HL-60 (cell line): Measurements from ENCODE around the gene SBF1.
"Not testable (repeated sequence)": the region's sequence is repeated elsewhere in the genome, so short reads cannot be mapped to it uniquely, and the experiment has no call there.

Source experiments
- DNase-seq, 2 experiments: peaks; one replicate each; pipeline ENCODE4 v3.0.0-alpha.2; 2010 to 2020; ENCODE audit warnings: low read depth in 1 of 2, low spot score in 1 of 2
- H3K27ac ChIP-seq: fragments of 250-450 bp; sonication (Bioruptor Pico); replicated peaks from 2 replicates; pipeline ENCODE4 v1.5.1; 2020; ENCODE audit warnings: mild to moderate bottlenecking, moderate library complexity
- H3K27me3 ChIP-seq: fragments of 250-450 bp; sonication (Bioruptor Pico); 2 replicates; pipeline ENCODE4 v1.5.1; 2021; ENCODE audit warnings: mild to moderate bottlenecking, moderate library complexity; ENCODE audit not compliant: insufficient read depth, poor library complexity, severe bottlenecking
- H3K4me3 ChIP-seq: replicated peaks from 2 replicates; pipeline ENCODE4 v1.5.1; 2011; ENCODE audit warnings: mild to moderate bottlenecking, control low read depth, low read length; ENCODE audit not compliant: insufficient read depth
- GABPA ChIP-seq: IDR thresholded peaks from 2 replicates; pipeline ENCODE4 v1.6.1; 2012; ENCODE audit warnings: low read depth
- POLR2AphosphoS5 ChIP-seq: IDR thresholded peaks from 2 replicates; pipeline ENCODE4 v1.6.1; 2012; ENCODE audit warnings: low read depth
- REST ChIP-seq: IDR thresholded peaks from 2 replicates; pipeline ENCODE4 v1.6.1; 2012; ENCODE audit warnings: low read depth; ENCODE audit not compliant: insufficient replicate concordance
- SPI1 ChIP-seq: IDR thresholded peaks from 2 replicates; pipeline ENCODE4 v1.6.1; 2012; ENCODE audit warnings: low read depth, mild to moderate bottlenecking, borderline replicate concordance
- TF ChIP-seq, protein P1 (sequence below): IDR thresholded peaks from one replicate; pipeline ENCODE4 v1.5.1; 2011; ENCODE audit warnings: low read length, control low read depth, inconsistent platforms; ENCODE audit not compliant: insufficient read depth

The SBF1 gene

GRCh38 chr22:50436015-50436830, 38.6 kb downstream of the SBF1 start:
- Histone ChIP-seq H3K4me3 (no peak overlapping the region), H3K27me3 (no peaks in the 10 kb centered on the region), H3K27ac (no peak overlapping the region)
- TF ChIP-seq SPI1 (no peak), POLR2AphosphoS5 (no peak), GABPA (no peak), REST (no peak)
- TF ChIP-seq, protein P1, sequence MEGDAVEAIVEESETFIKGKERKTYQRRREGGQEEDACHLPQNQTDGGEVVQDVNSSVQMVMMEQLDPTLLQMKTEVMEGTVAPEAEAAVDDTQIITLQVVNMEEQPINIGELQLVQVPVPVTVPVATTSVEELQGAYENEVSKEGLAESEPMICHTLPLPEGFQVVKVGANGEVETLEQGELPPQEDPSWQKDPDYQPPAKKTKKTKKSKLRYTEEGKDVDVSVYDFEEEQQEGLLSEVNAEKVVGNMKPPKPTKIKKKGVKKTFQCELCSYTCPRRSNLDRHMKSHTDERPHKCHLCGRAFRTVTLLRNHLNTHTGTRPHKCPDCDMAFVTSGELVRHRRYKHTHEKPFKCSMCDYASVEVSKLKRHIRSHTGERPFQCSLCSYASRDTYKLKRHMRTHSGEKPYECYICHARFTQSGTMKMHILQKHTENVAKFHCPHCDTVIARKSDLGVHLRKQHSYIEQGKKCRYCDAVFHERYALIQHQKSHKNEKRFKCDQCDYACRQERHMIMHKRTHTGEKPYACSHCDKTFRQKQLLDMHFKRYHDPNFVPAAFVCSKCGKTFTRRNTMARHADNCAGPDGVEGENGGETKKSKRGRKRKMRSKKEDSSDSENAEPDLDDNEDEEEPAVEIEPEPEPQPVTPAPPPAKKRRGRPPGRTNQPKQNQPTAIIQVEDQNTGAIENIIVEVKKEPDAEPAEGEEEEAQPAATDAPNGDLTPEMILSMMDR = no peak
- DNase-seq = no peak

DNA sequence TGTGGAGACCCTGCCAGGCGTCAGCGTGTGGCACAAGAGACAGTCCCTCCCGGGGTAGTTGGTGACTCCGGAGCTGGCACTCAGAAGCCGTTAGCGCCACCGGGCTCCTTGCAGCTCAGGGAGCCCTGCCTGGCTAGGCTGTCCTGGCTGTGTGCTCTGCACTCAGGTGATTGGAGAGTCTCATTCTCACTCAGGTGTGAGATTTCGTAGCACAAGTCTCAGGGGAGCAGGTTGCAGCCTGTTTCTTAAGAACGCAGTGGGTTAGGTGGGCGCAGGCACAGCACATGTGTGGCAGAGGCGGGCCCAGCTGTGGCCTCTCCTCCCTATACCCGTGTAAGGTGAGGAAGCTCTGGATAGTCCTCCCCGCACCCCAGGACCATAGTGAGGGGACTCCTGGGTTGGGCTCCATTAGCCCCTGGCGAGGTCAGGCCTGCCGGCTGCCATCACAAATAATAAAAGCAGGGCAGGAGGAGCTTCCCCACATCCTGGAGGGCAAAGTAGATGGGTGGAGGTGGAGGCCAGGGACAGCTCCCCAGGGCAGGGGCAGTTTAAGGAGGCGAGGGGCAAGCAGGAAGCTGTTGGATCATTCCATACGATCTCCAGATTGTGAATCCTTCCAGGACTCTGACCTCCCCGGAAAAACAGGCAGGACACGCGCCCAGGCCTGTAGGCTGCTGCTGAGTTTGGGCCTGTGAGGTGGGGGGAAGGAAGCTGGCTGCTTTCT, 39.4 kb downstream of the SBF1 start:
- no peak for DNase-seq
- Histone ChIP-seq H3K27ac (no peak overlapping the region), H3K27me3 (no peaks in the 10 kb centered on the region), H3K4me3 (no peak overlapping the region)
- TF ChIP-seq POLR2AphosphoS5 (no peak), GABPA (no peak), SPI1 (no peak)
- TF ChIP-seq, protein P1 = no peak

DNA sequence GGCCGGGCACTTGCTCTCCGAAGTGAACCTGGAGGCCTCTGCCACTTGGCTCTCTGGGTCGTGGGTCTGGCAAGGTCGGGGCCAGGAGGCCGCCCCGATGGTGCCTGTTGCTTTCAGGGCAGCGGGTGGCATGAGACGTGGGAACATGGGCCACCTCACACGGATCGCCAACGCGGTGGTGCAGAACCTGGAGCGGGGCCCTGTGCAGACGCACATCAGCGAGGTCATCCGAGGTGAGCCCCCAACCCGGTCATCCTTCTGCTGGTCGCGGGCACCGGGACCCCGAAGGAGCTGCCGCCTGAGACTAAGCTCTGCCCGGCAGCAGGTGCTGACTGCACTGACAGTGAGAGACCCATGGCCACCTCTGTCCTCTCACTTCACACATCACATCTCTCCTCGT, 40.0 kb downstream of the SBF1 start:
- Histone ChIP-seq H3K27ac (no peak overlapping the region), H3K4me3 (no peak overlapping the region), H3K27me3 (no peaks in the 10 kb centered on the region)
- no peak for TF ChIP-seq POLR2AphosphoS5
- TF ChIP-seq SPI1 = no peak
- no peak for TF ChIP-seq GABPA
- no peak for TF ChIP-seq REST
- TF ChIP-seq, protein P1 = no peak
- DNase-seq = no peak

DNA sequence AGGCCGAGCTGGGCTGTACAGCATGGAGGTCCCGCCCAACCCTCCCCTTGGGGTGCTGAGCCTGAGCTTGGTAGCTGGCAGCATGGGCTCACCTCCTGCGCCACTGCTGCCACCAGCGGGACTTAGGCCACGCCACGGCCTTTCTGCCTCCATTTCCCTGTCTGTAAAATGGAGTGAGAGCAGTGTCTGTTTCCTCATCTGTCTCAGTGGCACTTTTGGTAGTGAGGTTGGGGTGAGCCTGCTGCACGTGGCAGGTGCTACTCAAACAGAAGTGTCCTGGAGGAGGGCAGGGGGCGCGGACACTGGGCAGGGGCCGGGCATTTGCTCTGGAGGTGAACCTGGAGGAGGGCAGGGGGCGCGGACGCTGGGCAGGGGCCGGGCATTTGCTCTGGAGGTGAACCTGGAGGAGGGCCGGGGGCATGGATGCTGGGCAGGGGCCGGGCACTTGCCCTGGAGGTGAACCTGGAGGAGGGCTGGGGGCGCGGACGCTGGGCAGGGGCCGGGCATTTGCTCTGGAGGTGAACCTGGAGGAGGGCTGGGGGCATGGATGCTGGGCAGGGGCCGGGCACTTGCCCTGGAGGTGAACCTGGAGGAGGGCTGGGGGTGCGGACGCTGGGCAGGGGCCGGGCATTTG, 41.8 kb downstream of the SBF1 start:
- not testable (repeated sequence) for H3K4me3 ChIP-seq, DNase-seq

More for the DNA sequence above, 41.8 kb downstream of the SBF1 start:
- H3K27ac ChIP-seq, H3K27me3 ChIP-seq: not testable (repeated sequence)
